ENCODE data around the gene SLC22A9. TPM values are rescaled to one million over a fixed set of nuclear protein-coding genes. Genes with fewer than 3 reads are reported as not detected.

The SLC22A9 gene
- total and polyA plus RNA-seq, 8 donors = not detected

GRCh38 chr11:63444160-63444559, 74.6 kb downstream of the SLC22A9 start:
- Histone ChIP-seq H3K27ac (no peak overlapping the region), H3K4me1 (no peaks in the 10 kb centered on the region), H3K36me3 (no peaks in the 10 kb centered on the region), H3K4me3 (no peak overlapping the region), H3K27me3 (no peaks in the 10 kb centered on the region), H3K9me3 (no peaks in the 10 kb centered on the region)
- no peak for TF ChIP-seq CTCF (IDR thresholded peaks at IDR 0.05)
- no peak for TF ChIP-seq POLR2A (IDR thresholded peaks at IDR 0.05)
- TF ChIP-seq POLR2AphosphoS5 (IDR thresholded peaks at IDR 0.05) = no peak
- no peak for TF ChIP-seq EP300 (IDR thresholded peaks at IDR 0.05)
- WGBS, 5 donors = 66 to 86% (median 71%) methylated on average over 2 of the region's 2 CpGs
- no peak for DNase-seq
- intact Hi-C loops (cut with DNase I; ENCODE audit: low total_unique reads) = no loop called here

GRCh38 chr11:63445118-63445517, 75.5 kb downstream of the SLC22A9 start:
- no peaks in the 10 kb centered on the region for H3K36me3 ChIP-seq
- 73 to 91% (median 81%) methylated on average over 2 of the region's 2 CpGs for WGBS, 5 donors
- H3K9me3 ChIP-seq = no peaks in the 10 kb centered on the region
- no peaks in the 10 kb centered on the region for H3K4me1 ChIP-seq
- H3K4me3 ChIP-seq = no peak overlapping the region
- TF ChIP-seq CTCF (IDR thresholded peaks at IDR 0.05) (no peak), POLR2A (IDR thresholded peaks at IDR 0.05) (no peak), POLR2AphosphoS5 (IDR thresholded peaks at IDR 0.05) (no peak), EP300 (IDR thresholded peaks at IDR 0.05) (no peak)
- intact Hi-C loops (cut with DNase I; ENCODE audit: low total_unique reads) = no loop called here
- DNase-seq = no peak
- no peaks in the 10 kb centered on the region for H3K27me3 ChIP-seq
- H3K27ac ChIP-seq = no peak overlapping the region

GRCh38 chr11:63445720-63446119, 76.1 kb downstream of the SLC22A9 start:
- intact Hi-C loops (cut with DNase I; ENCODE audit: low total_unique reads) = no loop called here
- H3K27ac ChIP-seq = no peak overlapping the region

GRCh38 chr11:63448646-63449045, 79.1 kb downstream of the SLC22A9 start:
- Histone ChIP-seq H3K9me3 (no peaks in the 10 kb centered on the region), H3K36me3 (no peaks in the 10 kb centered on the region), H3K4me3 (no peak overlapping the region), H3K27ac (no peak overlapping the region), H3K27me3 (no peaks in the 10 kb centered on the region), H3K4me1 (no peaks in the 10 kb centered on the region)
- intact Hi-C loops (cut with DNase I; ENCODE audit: low total_unique reads) = no loop called here
- WGBS, 5 donors = 31 to 53% (median 48%) methylated on average over 1 of the region's 1 CpG
- no peak for TF ChIP-seq EP300 (IDR thresholded peaks at IDR 0.05)
- TF ChIP-seq POLR2AphosphoS5 (IDR thresholded peaks at IDR 0.05) = no peak
- TF ChIP-seq POLR2A (IDR thresholded peaks at IDR 0.05) = no peak
- TF ChIP-seq CTCF (IDR thresholded peaks at IDR 0.05) = no peak
- no peak for DNase-seq

More at GRCh38 chr11:63445720-63446119, 76.1 kb downstream of the SLC22A9 start:
- DNase-seq = no peak
- Histone ChIP-seq H3K4me3 (no peak overlapping the region), H3K9me3 (no peaks in the 10 kb centered on the region), H3K36me3 (no peaks in the 10 kb centered on the region), H3K4me1 (no peaks in the 10 kb centered on the region), H3K27me3 (no peaks in the 10 kb centered on the region)
- no peak for TF ChIP-seq POLR2A (IDR thresholded peaks at IDR 0.05)

- no peaks in the 10 kb centered on the region for H3K27me3 ChIP-seq
- intact Hi-C loops (cut with DNase I; ENCODE audit: low total_unique reads) = no loop called here
- no peaks in the 10 kb centered on the region for H3K4me1 ChIP-seq
- no peak for TF ChIP-seq EP300 (IDR thresholded peaks at IDR 0.05)
- TF ChIP-seq POLR2AphosphoS5 (IDR thresholded peaks at IDR 0.05) = no peak
- no peak for TF ChIP-seq CTCF (IDR thresholded peaks at IDR 0.05)
- no peak for TF ChIP-seq POLR2A (IDR thresholded peaks at IDR 0.05)
- H3K36me3 ChIP-seq = peaks cover 0 to 8% (median 2%) of the 10 kb centered on the region in 4 donors
- H3K27ac ChIP-seq = no peak overlapping the region
- H3K9me3 ChIP-seq = no peaks in the 10 kb centered on the region
- DNase-seq = no peak
- H3K4me3 ChIP-seq = no peak overlapping the region
- 57 to 75% (median 68%) methylated on average over 5 to 6 of the region's 6 CpGs for WGBS, 5 donors
Observed at GRCh38 chr11:63459586-63459985, 90.0 kb downstream of the SLC22A9 start.

Other genes with a start within 250 kb of the SLC22A9 start
- gene SLC22A24, start 225.6 kb upstream of the SLC22A9 start, total RNA-seq = not detected
- not detected for gene SLC22A24, start 225.6 kb upstream of the SLC22A9 start, polyA plus RNA-seq
- not detected for gene SLC22A25, start 126.2 kb upstream of the SLC22A9 start, total RNA-seq
- not detected for gene SLC22A25, start 126.2 kb upstream of the SLC22A9 start, polyA plus RNA-seq
- 1 to 10 TPM in 2 of 5 donors, not detected in 3; 1.8 to 2.4 TPM for gene PLAAT5, start 121.4 kb downstream of the SLC22A9 start, total RNA-seq
- 1 to 10 TPM; 1.1 to 1.9 (median 1.9) TPM for gene PLAAT5, start 121.4 kb downstream of the SLC22A9 start, polyA plus RNA-seq
- under 1 TPM in 1 of 5 donors, not detected in 4; 0.55 TPM for gene LGALS12, start 136.3 kb downstream of the SLC22A9 start, total RNA-seq
- 1 to 10 TPM in 1 of 3 donors, under 1 TPM in 2; 0.38 to 1.1 (median 0.44) TPM for gene LGALS12, start 136.3 kb downstream of the SLC22A9 start, polyA plus RNA-seq
- 100 to 1,000 TPM in 1 of 5 donors, 10 to 100 TPM in 3, 1 to 10 TPM in 1; 4.0 to 121 (median 12.7) TPM for gene PLAAT4, start 167.0 kb downstream of the SLC22A9 start, total RNA-seq
- 100 to 1,000 TPM in 1 of 3 donors, 10 to 100 TPM in 2; 86.9 to 262 (median 98.5) TPM for gene PLAAT4, start 167.0 kb downstream of the SLC22A9 start, polyA plus RNA-seq
- gene PLAAT2, start 193.6 kb downstream of the SLC22A9 start, total RNA-seq = 10 to 100 TPM in 1 of 5 donors, 1 to 10 TPM in 1, not detected in 3; 1.3 to 19.5 TPM
- gene PLAAT2, start 193.6 kb downstream of the SLC22A9 start, polyA plus RNA-seq = 10 to 100 TPM in 1 of 3 donors, 1 to 10 TPM in 2; 6.8 to 66.7 (median 7.6) TPM
- 10 to 100 TPM in 3 of 5 donors, not detected in 2; 10.6 to 25.9 (median 21.0) TPM for gene PLAAT3, start 244.6 kb downstream of the SLC22A9 start, total RNA-seq
- gene PLAAT3, start 244.6 kb downstream of the SLC22A9 start, polyA plus RNA-seq = 10 to 100 TPM; 51.2 to 75.0 (median 52.5) TPM